OCI-LY7 (cell line): ENCODE data around the gene APCDD1. TPM values are rescaled to one million over a fixed set of nuclear protein-coding genes. Genes with fewer than 3 reads are reported as not detected.

Experiments used
- BruUV-seq: library from RNA; stranded (reverse); fragments of 400-500 nt; replicated peaks from 2 replicates; lab custom pipeline; 2021; lab: Mats Ljungman, UMichigan
- CTCF ChIA-PET: fragments of 300-600 bp; sonication (Branson Sonifier 250); formaldehyde crosslinking; loops from one replicate; lab custom pipeline; 2022; ENCODE audit warnings: antibody characterized with exemption; ENCODE audit not compliant: unreplicated experiment; lab: Charles Lee
- POLR2A ChIA-PET: fragments of 300-600 bp; sonication (Branson Sonifier 250); formaldehyde crosslinking; loops from one replicate; lab custom pipeline; 2022; ENCODE audit warnings: antibody characterized with exemption; lab: Charles Lee
- DNase-seq: peaks from one replicate; pipeline ENCODE4 v3.0.0-alpha.2; 2015; ENCODE audit warnings: low spot score
- H2AFZ ChIP-seq: fragments of 200-600 bp; sonication (generic), shearing (Covaris generic); 2 replicates; pipeline ENCODE4 v1.6.1; 2014; ENCODE audit warnings: mild to moderate bottlenecking, antibody characterized with exemption, low read length, moderate library complexity
- H3K27ac ChIP-seq: fragments of 200-600 bp; sonication (generic); 2 replicates; pipeline ENCODE4 v1.5.1; 2014; ENCODE audit warnings: mixed run types, low read depth, mild to moderate bottlenecking, moderate library complexity, low read length, inconsistent platforms; ENCODE audit not compliant: poor library complexity, severe bottlenecking
- H3K36me3 ChIP-seq: fragments of 200-600 bp; sonication (generic); 2 replicates; pipeline ENCODE4 v1.6.1; 2014; ENCODE audit warnings: mild to moderate bottlenecking, antibody characterized with exemption, low read length, moderate library complexity, mixed read lengths; ENCODE audit not compliant: insufficient read depth
- H3K4me1 ChIP-seq: fragments of 200-600 bp; sonication (generic); 2 replicates; pipeline ENCODE4 v1.5.1; 2014; ENCODE audit warnings: mild to moderate bottlenecking, low read length; ENCODE audit not compliant: insufficient read depth, poor library complexity, severe bottlenecking
- H3K4me2 ChIP-seq: fragments of 200-600 bp; sonication (generic); 2 replicates; pipeline ENCODE4 v1.6.1; 2014; ENCODE audit warnings: mild to moderate bottlenecking, low read length
- H3K4me3 ChIP-seq: fragments of 200-600 bp; sonication (generic); 2 replicates; pipeline ENCODE4 v1.5.1; 2014; ENCODE audit warnings: mild to moderate bottlenecking, low read depth, low read length; ENCODE audit not compliant: poor library complexity, severe bottlenecking
- H3K79me2 ChIP-seq: fragments of 200-600 bp; sonication (generic); 2 replicates; pipeline ENCODE4 v1.6.1; 2016; ENCODE audit warnings: low read depth, mild to moderate bottlenecking, low read length, moderate library complexity, mixed read lengths; ENCODE audit not compliant: insufficient read depth
- H3K9me2 ChIP-seq: fragments of 200-600 bp; sonication (generic); 2 replicates; pipeline ENCODE4 v1.6.1; 2016; ENCODE audit warnings: mild to moderate bottlenecking, low read length, mixed read lengths; ENCODE audit not compliant: insufficient read depth
- H3K9me3 ChIP-seq: fragments of 200-600 bp; sonication (generic); 2 replicates; pipeline ENCODE4 v1.6.1; 2014; ENCODE audit warnings: mild to moderate bottlenecking, mixed run types, low read length, mixed read lengths
- H4K20me1 ChIP-seq: fragments of 200-600 bp; sonication (generic); 2 replicates; pipeline ENCODE4 v1.6.1; 2014; ENCODE audit warnings: mild to moderate bottlenecking, antibody characterized with exemption, low read length, moderate library complexity, mixed read lengths; ENCODE audit not compliant: insufficient read depth
- EZH2phosphoT487 ChIP-seq: fragments of 200-600 bp; sonication (generic); IDR thresholded peaks from 2 replicates; pipeline ENCODE4 v1.6.1; 2018; ENCODE audit warnings: low read depth, borderline replicate concordance, mild to moderate bottlenecking, mixed run types, antibody characterized with exemption, low read length, moderate library complexity, mixed read lengths
- intact Hi-C: fragments of 100-400 bp; cut with micrococcal nuclease; formaldehyde crosslinking; loops from one replicate; pipeline ENCODE4 v1.10.0; 2022; ENCODE audit not compliant: unreplicated experiment
- total RNA-seq, 2 experiments: library from RNA; depleted of rRNA in 1 of 2; stranded (reverse); fragments of >200 nt in 1 of 2; shearing (Covaris generic) in 1 of 2; gene quantifications; 2 replicates each; pipeline ENCODE4 v1.2.3, GENCODE V29; 2014 to 2022
- TF ChIP-seq, protein P1 (sequence below): fragments of 200-600 bp; sonication (generic); conservative IDR thresholded peaks from 2 replicates; pipeline ENCODE4 v1.5.1; 2014; ENCODE audit warnings: mild to moderate bottlenecking, antibody characterized with exemption, low read length, moderate library complexity, mixed read lengths

Gene APCDD1
- total RNA-seq, 2 experiments from 2014 or later = not detected

DNA sequence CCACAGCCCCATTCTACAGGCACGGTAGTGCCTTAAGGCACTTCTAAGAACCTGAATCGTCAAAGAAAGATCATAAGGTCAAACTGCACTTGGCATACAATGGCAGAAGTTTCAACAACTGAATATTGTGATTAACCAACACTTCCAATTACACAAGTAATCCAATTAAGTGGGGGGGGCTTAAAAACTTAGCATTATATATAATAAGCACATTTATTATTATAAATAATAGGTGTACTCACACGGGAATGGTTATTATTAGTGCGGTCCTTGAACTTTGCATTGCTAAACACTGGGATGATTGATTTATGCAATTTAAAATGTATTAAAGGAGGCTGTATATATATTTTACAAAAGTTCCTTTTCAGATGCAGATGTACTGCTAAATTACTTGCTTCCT lies 7.6 kb downstream of the APCDD1 start:
- ChIA-PET POLR2A (no interaction called here), CTCF (no interaction called here)
- H3K4me3 ChIP-seq = no peak overlapping the region
- H3K4me2 ChIP-seq = no peak overlapping the region
- H3K9me2 ChIP-seq = no peaks in the 10 kb centered on the region
- no peaks in the 10 kb centered on the region for H3K36me3 ChIP-seq
- no TSS peak for BruUV-seq
- DNase-seq = no peak
- TF ChIP-seq EZH2phosphoT487 = no peak
- TF ChIP-seq, protein P1, sequence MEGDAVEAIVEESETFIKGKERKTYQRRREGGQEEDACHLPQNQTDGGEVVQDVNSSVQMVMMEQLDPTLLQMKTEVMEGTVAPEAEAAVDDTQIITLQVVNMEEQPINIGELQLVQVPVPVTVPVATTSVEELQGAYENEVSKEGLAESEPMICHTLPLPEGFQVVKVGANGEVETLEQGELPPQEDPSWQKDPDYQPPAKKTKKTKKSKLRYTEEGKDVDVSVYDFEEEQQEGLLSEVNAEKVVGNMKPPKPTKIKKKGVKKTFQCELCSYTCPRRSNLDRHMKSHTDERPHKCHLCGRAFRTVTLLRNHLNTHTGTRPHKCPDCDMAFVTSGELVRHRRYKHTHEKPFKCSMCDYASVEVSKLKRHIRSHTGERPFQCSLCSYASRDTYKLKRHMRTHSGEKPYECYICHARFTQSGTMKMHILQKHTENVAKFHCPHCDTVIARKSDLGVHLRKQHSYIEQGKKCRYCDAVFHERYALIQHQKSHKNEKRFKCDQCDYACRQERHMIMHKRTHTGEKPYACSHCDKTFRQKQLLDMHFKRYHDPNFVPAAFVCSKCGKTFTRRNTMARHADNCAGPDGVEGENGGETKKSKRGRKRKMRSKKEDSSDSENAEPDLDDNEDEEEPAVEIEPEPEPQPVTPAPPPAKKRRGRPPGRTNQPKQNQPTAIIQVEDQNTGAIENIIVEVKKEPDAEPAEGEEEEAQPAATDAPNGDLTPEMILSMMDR = no peak
- no peak overlapping the region for H2AFZ ChIP-seq
- no peak overlapping the region for H3K27ac ChIP-seq
- H3K79me2 ChIP-seq = no peaks in the 10 kb centered on the region
- H4K20me1 ChIP-seq = no peaks in the 10 kb centered on the region
- intact Hi-C loops = no loop called here
- no peaks in the 10 kb centered on the region for H3K4me1 ChIP-seq
- no peaks in the 10 kb centered on the region for H3K9me3 ChIP-seq

DNA sequence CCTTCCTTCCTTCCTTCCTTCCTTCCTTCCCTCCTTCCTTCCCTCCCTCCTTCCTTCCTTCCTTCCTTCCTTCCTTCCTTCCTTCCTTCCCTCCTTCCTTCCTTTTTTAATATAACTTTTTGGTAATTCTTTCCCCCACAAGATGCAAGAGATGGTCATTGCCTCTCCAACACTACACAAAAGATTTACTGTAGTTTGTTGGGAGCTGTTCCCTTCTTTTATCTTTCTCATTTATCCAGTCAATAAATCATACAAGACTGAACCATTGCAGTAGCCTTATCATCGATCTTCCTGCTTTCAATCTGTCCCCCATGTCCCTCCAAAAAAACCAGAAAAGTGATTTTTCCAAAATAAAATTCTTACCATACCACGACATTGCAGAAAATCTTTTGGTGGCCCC lies 8.2 kb downstream of the APCDD1 start:
- BruUV-seq = no TSS peak
- Histone ChIP-seq H2AFZ (no peak overlapping the region), H3K36me3 (no peaks in the 10 kb centered on the region), H3K27ac (no peak overlapping the region), H3K4me2 (no peak overlapping the region), H3K4me1 (no peaks in the 10 kb centered on the region), H3K79me2 (no peaks in the 10 kb centered on the region), H3K9me2 (no peaks in the 10 kb centered on the region), H3K4me3 (no peak overlapping the region), H4K20me1 (no peaks in the 10 kb centered on the region), H3K9me3 (no peaks in the 10 kb centered on the region)
- intact Hi-C loops = no loop called here
- POLR2A ChIA-PET = no interaction called here
- CTCF ChIA-PET = no interaction called here
- no peak for TF ChIP-seq EZH2phosphoT487
- no peak for DNase-seq

DNA sequence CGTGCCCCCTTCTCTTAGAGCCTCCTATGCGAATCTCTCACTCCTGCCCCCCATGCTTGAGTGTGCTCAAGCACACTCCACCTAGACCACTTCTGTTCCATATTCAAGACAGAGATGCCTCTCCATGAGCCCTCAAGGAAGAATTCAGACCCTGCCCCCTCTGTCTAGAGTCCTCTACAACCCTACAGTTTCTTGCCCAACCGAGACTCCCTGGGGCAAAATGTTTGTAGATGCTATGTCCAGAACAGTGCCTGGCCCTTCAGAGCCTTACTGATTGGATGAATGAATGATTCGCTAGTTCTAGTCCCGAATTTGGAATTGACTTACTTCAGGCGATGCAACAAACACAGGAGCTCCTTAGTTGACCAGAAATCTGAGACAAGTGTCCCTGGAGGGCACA lies 8.7 kb downstream of the APCDD1 start:
- POLR2A ChIA-PET = no interaction called here
- BruUV-seq = no TSS peak

More for the DNA sequence above, 8.7 kb downstream of the APCDD1 start:
- Histone ChIP-seq H3K9me2 (no peaks in the 10 kb centered on the region), H3K4me1 (no peaks in the 10 kb centered on the region), H4K20me1 (no peaks in the 10 kb centered on the region), H3K36me3 (no peaks in the 10 kb centered on the region), H2AFZ (no peak overlapping the region), H3K9me3 (no peaks in the 10 kb centered on the region), H3K4me3 (no peak overlapping the region), H3K27ac (no peak overlapping the region), H3K79me2 (no peaks in the 10 kb centered on the region), H3K4me2 (no peak overlapping the region)
- intact Hi-C loops = no loop called here
- TF ChIP-seq, protein P1 = no peak
- TF ChIP-seq EZH2phosphoT487 = no peak
- no peak for DNase-seq
- CTCF ChIA-PET = no interaction called here
